Measurements from ENCODE around the gene PTPRE. TPM values are rescaled to one million over a fixed set of nuclear protein-coding genes. Genes with fewer than 3 reads are reported as not detected.

The PTPRE gene
- polyA plus RNA-seq, 1 donor from 2014 or later: 4.1 TPM

- H2AFZ ChIP-seq (ENCODE audit: low read depth, low read length): no peak overlapping the region
- TF ChIP-seq POLR2AphosphoS5 (IDR thresholded peaks at IDR 0.05): no peak
- no peak overlapping the region for H3K27ac ChIP-seq (ENCODE audit: low read length)
- no peak overlapping the region for H3K4me3 ChIP-seq (ENCODE audit: low read length)
- H3K4me2 ChIP-seq (ENCODE audit: low read length): no peak overlapping the region
- H3F3A ChIP-seq (ENCODE audit: insufficient read depth, low read length, poor library complexity, severe bottlenecking): no peaks in the 10 kb centered on the region
- no peaks in the 10 kb centered on the region for H3K9me2 ChIP-seq (ENCODE audit: insufficient read depth, low read length)
- H3K27me3 ChIP-seq (ENCODE audit: insufficient read depth, low read depth, low read length): no peaks in the 10 kb centered on the region
- no peaks in the 10 kb centered on the region for H3K36me3 ChIP-seq (ENCODE audit: insufficient read depth, low read length)
- H4K20me1 ChIP-seq (ENCODE audit: insufficient read depth): no peaks in the 10 kb centered on the region
- H3K9me3 ChIP-seq (ENCODE audit: low read length): no peaks in the 10 kb centered on the region
- H3K79me2 ChIP-seq (replicated peaks; ENCODE audit: insufficient read depth, low read length): no peaks in the 10 kb centered on the region
- H3K9ac ChIP-seq (ENCODE audit: low read length): no peak overlapping the region
Observed at GRCh38 chr10:127979045-127979444, 72.1 kb downstream of the PTPRE start.

- Histone ChIP-seq H4K20me1 (ENCODE audit: insufficient read depth) (no peaks in the 10 kb centered on the region), H3K36me3 (ENCODE audit: insufficient read depth, low read length) (no peaks in the 10 kb centered on the region), H3F3A (ENCODE audit: insufficient read depth, low read length, poor library complexity, severe bottlenecking) (no peaks in the 10 kb centered on the region), H3K4me3 (ENCODE audit: low read length) (no peak overlapping the region), H3K9me3 (ENCODE audit: low read length) (no peaks in the 10 kb centered on the region), H3K27me3 (ENCODE audit: insufficient read depth, low read depth, low read length) (no peaks in the 10 kb centered on the region), H3K9ac (ENCODE audit: low read length) (no peak overlapping the region), H3K79me2 (replicated peaks; ENCODE audit: insufficient read depth, low read length) (no peaks in the 10 kb centered on the region), H3K9me2 (ENCODE audit: insufficient read depth, low read length) (no peaks in the 10 kb centered on the region), H2AFZ (ENCODE audit: low read depth, low read length) (no peak overlapping the region), H3K27ac (ENCODE audit: low read length) (no peak overlapping the region), H3K4me2 (ENCODE audit: low read length) (no peak overlapping the region)
- TF ChIP-seq EP300 (conservative IDR thresholded peaks at IDR 0.05; ENCODE audit: poor library complexity, severe bottlenecking): no peak
- no peak for TF ChIP-seq REST (IDR thresholded peaks at IDR 0.05; ENCODE audit: borderline replicate concordance)
- TF ChIP-seq EZH2 (IDR thresholded peaks at IDR 0.05; ENCODE audit: borderline replicate concordance, insufficient read depth, low read length, poor library complexity, severe bottlenecking): no peak
- no peak for TF ChIP-seq SMC3 (conservative IDR thresholded peaks at IDR 0.05; ENCODE audit: poor library complexity)
- TF ChIP-seq POLR2AphosphoS5 (IDR thresholded peaks at IDR 0.05): no peak
- TF ChIP-seq MXI1 (conservative IDR thresholded peaks at IDR 0.05; ENCODE audit: poor library complexity, severe bottlenecking): no peak
- no peak for TF ChIP-seq RAD21 (conservative IDR thresholded peaks at IDR 0.05)
- no peak for TF ChIP-seq TAF1 (IDR thresholded peaks at IDR 0.05; ENCODE audit: low read depth)
- TF ChIP-seq CTCF (IDR thresholded peaks at IDR 0.05; ENCODE audit: poor library complexity, severe bottlenecking): no peak
Observed at GRCh38 chr10:127979566-127979965, 72.7 kb downstream of the PTPRE start.

- Histone ChIP-seq H3K79me2 (replicated peaks; ENCODE audit: insufficient read depth, low read length) (no peaks in the 10 kb centered on the region), H3K27ac (ENCODE audit: low read length) (no peak overlapping the region), H4K20me1 (ENCODE audit: insufficient read depth) (no peaks in the 10 kb centered on the region), H2AFZ (ENCODE audit: low read depth, low read length) (no peak overlapping the region), H3K9me3 (ENCODE audit: low read length) (no peaks in the 10 kb centered on the region), H3K4me3 (ENCODE audit: low read length) (no peak overlapping the region), H3K4me2 (ENCODE audit: low read length) (no peak overlapping the region), H3K9ac (ENCODE audit: low read length) (no peak overlapping the region), H3K9me2 (ENCODE audit: insufficient read depth, low read length) (no peaks in the 10 kb centered on the region), H3K36me3 (ENCODE audit: insufficient read depth, low read length) (no peaks in the 10 kb centered on the region), H3K27me3 (ENCODE audit: insufficient read depth, low read depth, low read length) (no peaks in the 10 kb centered on the region), H3F3A (ENCODE audit: insufficient read depth, low read length, poor library complexity, severe bottlenecking) (no peaks in the 10 kb centered on the region)
- TF ChIP-seq EP300 (conservative IDR thresholded peaks at IDR 0.05; ENCODE audit: poor library complexity, severe bottlenecking) (no peak), MXI1 (conservative IDR thresholded peaks at IDR 0.05; ENCODE audit: poor library complexity, severe bottlenecking) (no peak), REST (IDR thresholded peaks at IDR 0.05; ENCODE audit: borderline replicate concordance) (no peak), CTCF (IDR thresholded peaks at IDR 0.05; ENCODE audit: poor library complexity, severe bottlenecking) (no peak), EZH2 (IDR thresholded peaks at IDR 0.05; ENCODE audit: borderline replicate concordance, insufficient read depth, low read length, poor library complexity, severe bottlenecking) (no peak), POLR2AphosphoS5 (IDR thresholded peaks at IDR 0.05) (no peak), TAF1 (IDR thresholded peaks at IDR 0.05; ENCODE audit: low read depth) (no peak), SMC3 (conservative IDR thresholded peaks at IDR 0.05; ENCODE audit: poor library complexity) (no peak), RAD21 (conservative IDR thresholded peaks at IDR 0.05) (no peak)
Observed at GRCh38 chr10:127980898-127981297, 74.0 kb downstream of the PTPRE start.

Data from neural cell (in vitro differentiated cells).